Epithelial cell of proximal tubule (primary cell): ENCODE results near the gene HAPLN3. TPM values are rescaled to one million over a fixed set of nuclear protein-coding genes. Genes with fewer than 3 reads are reported as not detected.

Source experiments
- DNase-seq: peaks from one replicate; pipeline ENCODE4 v3.0.0-alpha.2; 2011; ENCODE audit warnings: low read depth
- H3K4me3 ChIP-seq: 2 replicates; pipeline ENCODE4 v1.5.1; 2011; ENCODE audit warnings: low read depth, mild to moderate bottlenecking, low read length
- CTCF ChIP-seq: conservative IDR thresholded peaks from 2 replicates; pipeline ENCODE4 v1.5.1; 2012; ENCODE audit warnings: low read depth, mild to moderate bottlenecking, low read length
- total RNA-seq: library from RNA; depleted of rRNA; stranded (reverse); fragments of >200 nt; gene quantifications from 2 replicates; pipeline ENCODE4 v1.2.3, GENCODE V29; 2015

The HAPLN3 gene
- total RNA-seq, 1 donor from 2014 or later, result 21.9 TPM

DNA sequence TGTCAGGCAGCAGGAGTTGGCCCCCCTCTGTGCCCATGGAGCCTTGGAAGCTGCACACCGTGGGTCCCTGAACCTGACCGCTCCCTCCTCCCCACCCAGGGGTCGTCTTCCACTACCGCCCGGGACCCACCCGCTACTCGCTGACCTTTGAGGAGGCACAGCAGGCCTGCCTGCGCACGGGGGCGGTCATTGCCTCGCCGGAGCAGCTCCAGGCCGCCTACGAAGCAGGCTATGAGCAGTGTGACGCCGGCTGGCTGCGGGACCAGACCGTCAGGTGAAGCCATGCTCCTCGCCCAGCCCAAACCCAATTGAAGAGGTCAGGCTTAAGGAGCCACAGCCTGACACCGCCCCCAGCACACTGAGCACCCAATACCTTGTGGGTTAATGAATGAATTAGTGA, 48.2 kb downstream of the HAPLN3 start:
- DNase-seq, result no peak
- H3K4me3 ChIP-seq, result no peak overlapping the region
- TF ChIP-seq CTCF, result no peak

GRCh38 chr15:88845616-88846015, 49.7 kb downstream of the HAPLN3 start:
- no peak overlapping the region for H3K4me3 ChIP-seq
- no peak for TF ChIP-seq CTCF
- no peak for DNase-seq

GRCh38 chr15:88844749-88845386, 50.5 kb downstream of the HAPLN3 start:
- no peak for DNase-seq
- no peak for TF ChIP-seq CTCF
- no peak overlapping the region for H3K4me3 ChIP-seq

DNA sequence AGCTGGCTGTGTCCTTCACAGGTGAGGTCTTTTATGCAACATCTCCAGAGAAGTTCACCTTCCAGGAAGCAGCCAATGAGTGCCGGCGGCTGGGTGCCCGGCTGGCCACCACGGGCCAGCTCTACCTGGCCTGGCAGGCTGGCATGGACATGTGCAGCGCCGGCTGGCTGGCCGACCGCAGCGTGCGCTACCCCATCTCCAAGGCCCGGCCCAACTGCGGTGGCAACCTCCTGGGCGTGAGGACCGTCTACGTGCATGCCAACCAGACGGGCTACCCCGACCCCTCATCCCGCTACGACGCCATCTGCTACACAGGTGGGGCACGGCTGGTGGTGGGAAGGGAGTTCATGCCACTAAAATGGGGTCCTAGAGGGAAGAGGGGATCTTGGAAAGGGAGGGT, 52.0 kb downstream of the HAPLN3 start:
- H3K4me3 ChIP-seq, result no peak overlapping the region
- DNase-seq, result no peak
- no peak for TF ChIP-seq CTCF

DNA sequence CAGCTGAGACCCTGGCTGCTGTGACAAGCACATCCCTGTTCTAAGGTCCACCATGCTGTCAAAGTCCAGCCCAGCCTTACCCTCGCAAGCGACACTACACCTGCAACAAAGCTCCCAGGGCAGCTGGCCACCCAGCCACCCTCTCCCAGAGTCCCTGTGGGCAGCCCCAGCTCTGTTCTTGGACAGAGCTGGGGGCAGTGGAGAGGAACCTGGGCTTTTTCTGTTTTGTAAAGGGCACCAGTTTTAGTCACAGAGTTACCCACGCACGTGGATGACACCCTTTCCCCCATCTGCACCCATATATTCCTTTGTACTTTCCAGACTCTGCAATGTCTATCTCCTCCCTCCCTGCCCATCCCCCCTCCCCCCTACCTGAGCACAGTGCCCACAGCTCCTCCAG, 53.2 kb downstream of the HAPLN3 start:
- DNase-seq, result no peak
- TF ChIP-seq CTCF, result no peak
- no peak overlapping the region for H3K4me3 ChIP-seq

DNA sequence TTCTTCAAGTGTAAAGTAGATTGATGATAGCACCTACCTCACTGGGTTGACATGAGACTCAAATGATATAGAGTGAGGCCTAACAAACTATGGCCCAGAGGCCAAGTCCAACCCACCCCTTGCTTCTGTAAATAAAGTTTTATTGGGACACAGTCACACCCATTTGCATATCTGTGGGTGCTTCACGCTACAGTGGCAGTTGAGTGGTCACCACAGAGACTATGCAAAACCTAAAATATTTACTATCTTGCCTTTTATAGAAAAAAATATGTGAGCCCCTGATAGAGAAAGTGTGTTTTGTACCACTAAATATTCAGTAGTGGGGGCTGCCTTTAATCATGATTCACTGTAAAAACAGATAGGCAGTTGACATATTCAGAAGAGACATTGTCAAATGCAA, 54.1 kb downstream of the HAPLN3 start:
- H3K4me3 ChIP-seq, result no peak overlapping the region
- TF ChIP-seq CTCF, result no peak
- no peak for DNase-seq

DNA sequence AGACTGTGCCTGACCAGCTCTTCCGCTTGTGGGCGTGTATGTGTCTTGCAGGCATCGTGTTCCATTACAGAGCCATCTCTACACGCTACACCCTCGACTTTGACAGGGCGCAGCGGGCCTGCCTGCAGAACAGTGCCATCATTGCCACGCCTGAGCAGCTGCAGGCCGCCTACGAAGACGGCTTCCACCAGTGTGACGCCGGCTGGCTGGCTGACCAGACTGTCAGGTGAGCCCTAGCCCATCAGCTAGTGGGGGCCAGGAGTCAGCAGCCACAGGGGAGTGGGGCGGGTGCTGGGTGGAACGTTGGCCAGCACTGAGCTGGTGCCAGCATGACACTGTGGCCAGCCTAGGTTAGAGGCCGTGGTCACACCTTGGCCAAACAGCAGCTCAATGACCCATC, 55.4 kb downstream of the HAPLN3 start:
- no peak for DNase-seq
- TF ChIP-seq CTCF, result no peak
- no peak overlapping the region for H3K4me3 ChIP-seq
